ENCODE results near the gene JPH4.
"Not testable (repeated sequence)": the region's sequence is repeated elsewhere in the genome, so short reads cannot be mapped to it uniquely, and the experiment has no call there.

JPH4 gene

DNA sequence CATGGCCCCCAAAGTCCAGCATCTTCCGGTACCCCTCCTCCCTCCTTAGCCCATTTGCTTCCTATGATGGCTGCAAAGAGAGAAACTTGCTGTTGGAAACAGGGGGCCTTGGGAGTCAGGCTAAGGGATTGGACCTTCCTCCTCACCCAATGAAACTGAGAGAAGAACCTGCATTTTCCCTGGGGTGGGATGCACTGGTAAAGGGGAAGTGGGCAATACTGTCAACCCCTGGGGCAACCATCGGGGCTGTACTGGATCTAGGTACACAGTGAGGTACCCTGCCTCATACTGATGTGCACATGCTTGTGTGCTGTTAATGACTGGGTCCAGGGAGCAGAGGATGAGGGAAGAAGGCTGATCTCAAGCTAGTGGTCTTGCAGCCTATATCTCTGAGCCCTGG is 11.0 kb upstream of the JPH4 start:
- ChIA-PET POLR2A (no interaction called here), CTCF (interaction anchor here (0.7 to 4.3 kb wide), 52 partner anchors 8 to 719 kb away, joined by 3 to 95 read pairs (median 6); partner anchors contain the start of genes AP1G2, CIDEB, DHRS2 and DHRS4)
- TF ChIP-seq, protein P1, sequence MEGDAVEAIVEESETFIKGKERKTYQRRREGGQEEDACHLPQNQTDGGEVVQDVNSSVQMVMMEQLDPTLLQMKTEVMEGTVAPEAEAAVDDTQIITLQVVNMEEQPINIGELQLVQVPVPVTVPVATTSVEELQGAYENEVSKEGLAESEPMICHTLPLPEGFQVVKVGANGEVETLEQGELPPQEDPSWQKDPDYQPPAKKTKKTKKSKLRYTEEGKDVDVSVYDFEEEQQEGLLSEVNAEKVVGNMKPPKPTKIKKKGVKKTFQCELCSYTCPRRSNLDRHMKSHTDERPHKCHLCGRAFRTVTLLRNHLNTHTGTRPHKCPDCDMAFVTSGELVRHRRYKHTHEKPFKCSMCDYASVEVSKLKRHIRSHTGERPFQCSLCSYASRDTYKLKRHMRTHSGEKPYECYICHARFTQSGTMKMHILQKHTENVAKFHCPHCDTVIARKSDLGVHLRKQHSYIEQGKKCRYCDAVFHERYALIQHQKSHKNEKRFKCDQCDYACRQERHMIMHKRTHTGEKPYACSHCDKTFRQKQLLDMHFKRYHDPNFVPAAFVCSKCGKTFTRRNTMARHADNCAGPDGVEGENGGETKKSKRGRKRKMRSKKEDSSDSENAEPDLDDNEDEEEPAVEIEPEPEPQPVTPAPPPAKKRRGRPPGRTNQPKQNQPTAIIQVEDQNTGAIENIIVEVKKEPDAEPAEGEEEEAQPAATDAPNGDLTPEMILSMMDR (IDR thresholded peaks at IDR 0.05; ENCODE audit: control extremely low read depth, extremely low read depth, low read depth, missing control alignments): no peak
- no peak for DNase-seq (ENCODE audit: extremely low spot score)

DNA sequence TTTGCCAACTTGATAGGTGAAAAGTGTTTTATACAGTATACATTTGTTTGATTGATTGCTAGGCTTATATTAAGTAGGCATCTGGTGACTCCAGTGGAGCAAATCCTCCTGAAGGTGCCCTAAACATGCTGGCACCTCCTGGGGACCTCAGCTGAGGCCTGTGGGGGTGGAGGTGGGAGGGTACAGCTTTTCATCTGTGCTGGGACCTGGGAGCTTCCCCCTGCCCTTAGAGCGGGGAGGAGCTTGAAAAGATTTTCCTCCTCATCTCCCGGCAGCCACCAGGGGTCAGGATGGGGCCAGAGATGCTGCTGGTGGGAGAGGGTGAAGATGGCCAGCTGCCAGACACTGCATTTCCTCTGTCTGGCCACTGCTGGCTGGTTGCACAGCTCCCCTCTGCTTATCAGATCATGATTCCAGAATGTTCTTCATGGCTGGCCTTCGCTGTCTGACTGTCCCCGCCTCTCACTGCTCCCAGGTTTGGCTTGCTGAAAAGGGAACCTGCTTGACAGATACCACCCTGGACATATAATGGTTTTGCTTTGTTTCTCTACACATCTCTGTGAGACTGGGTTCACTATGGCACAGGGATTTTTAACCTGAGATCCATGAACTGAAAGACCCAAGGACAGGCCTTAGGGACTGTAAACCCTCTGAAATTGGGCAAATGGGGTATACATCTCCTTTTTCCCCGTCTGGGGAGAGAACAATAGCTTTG is 10.5 kb upstream of the JPH4 start:
- CTCF ChIA-PET: interaction anchor here (0.7 to 4.3 kb wide), 59 partner anchors 8 to 842 kb away, joined by 3 to 95 read pairs (median 5); partner anchors contain the start of genes AP1G2, CIDEB, DHRS2 and DHRS4
- DNase-seq (ENCODE audit: extremely low spot score): peak; percentile 89
- POLR2A ChIA-PET: interaction anchor here (1.4 kb wide), 1 partner anchor 17 kb away, joined by 3 read pairs; no protein-coding TSS in a partner anchor
- TF ChIP-seq, protein P1 (IDR thresholded peaks at IDR 0.05; ENCODE audit: control extremely low read depth, extremely low read depth, low read depth, missing control alignments): peak; percentile 86

DNA sequence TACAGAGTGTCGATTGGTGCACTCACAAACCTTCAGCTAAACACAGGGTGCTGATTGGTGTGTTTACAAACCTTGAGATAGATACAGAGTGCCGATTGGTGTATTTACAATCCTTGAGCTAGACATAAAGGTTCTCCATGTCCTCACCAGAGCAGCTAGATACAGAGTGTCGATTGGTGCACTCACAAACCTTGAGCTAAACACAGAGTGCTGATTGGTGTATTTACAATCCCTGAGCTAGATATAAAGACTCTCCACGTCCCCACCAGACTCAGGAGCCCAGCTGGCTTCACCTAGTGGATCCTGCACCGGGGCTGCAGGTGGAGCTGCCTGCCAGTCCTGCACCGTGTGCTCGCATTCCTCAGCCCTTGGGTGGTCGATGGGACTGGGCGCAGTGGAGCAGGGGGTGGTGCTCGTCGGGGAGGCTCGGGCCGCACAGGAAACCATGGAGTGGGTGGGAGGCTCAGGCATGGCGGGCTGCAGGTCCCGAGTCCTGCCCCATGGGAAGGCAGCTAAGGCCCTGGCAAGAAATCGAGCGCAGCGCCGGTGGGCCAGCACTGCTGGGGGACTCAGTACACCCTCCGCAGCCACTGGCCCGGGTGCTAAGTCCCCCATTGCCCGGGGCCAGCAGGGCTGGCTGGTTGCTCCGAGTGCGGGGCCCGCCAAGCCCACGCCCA is 6.1 kb upstream of the JPH4 start:
- CTCF ChIA-PET; DNase-seq (ENCODE audit: extremely low spot score); POLR2A ChIA-PET: not testable (repeated sequence)

DNA sequence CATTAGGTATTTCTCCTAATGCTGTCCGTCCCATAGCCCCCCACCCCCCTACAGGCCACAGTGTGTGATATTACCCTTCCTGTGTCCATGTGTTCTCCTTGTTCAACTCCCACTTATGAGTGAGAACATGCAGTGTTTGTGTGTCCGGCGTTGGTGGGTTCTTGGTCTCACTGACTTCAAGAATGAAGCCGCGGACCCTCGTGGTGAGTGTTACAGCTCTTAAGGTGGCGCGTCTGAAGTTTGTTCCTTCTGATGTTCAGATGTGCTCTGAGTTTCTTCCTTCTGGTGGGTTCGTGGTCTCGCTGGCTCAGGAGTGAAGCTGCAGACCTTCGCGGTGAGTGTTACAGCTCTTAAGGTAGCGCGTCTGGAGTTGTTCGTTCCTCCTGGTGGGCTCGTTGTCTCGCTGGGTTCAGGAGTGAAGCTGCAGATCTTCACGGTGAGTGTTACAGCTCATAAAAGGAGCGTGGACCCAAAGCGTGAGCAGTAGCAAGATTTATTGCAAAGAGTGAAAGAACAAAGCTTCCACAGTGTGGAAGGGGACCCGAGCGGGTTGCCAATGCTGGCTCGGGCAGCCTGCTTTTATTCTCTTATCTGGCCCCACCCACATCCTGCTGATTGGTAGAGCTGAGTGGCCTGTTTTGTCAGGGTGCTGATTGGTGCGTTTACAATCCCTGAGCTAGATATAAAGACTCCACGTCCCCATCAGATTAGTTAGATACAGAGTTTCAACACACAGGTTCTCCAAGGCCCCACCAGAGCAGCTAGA is 5.4 kb upstream of the JPH4 start:
- DNase-seq (ENCODE audit: extremely low spot score); POLR2A ChIA-PET: not testable (repeated sequence)
- CTCF ChIA-PET: interaction anchor here (1.0 to 1.7 kb wide), 3 partner anchors 24 to 371 kb away, joined by 3 to 4 read pairs (median 3); no protein-coding TSS in a partner anchor

DNA sequence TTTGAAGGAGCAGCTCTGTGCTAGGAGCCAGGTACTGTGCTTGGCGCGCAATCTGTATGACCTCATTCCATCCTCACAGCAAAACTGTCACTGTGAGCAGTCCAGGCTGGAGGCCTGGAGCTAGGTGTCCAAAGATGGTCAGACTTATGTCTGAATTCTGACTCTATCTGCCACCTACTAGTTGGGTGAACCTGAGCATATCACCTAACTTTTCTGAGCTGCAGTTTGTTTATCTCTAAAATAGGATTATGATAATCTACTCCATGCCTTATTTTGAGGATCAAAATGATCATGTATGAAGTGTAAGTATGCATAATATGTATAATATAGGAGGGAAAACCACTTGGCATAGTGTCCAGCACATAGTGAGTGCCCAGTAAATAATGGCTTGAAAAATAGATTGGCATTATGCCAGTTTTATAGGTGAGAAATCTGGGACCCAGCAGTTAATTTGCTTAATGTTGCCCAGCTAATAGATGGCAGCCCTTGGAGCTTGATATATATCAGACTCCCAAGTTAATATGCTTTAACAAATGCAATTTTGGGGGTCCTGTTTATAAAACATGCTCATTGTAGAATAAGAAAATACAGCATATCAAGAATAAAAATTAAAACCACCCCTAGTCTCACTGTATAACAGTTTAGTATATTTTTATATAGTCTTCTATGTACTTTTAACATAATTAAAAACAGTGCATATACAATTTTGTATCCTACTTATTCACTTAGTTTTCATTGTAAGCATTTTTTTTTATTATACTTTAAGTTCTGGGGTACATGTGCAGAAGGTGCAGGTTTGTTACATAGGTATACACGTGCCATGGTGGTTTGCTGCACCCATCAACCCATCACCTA is 4.5 kb upstream of the JPH4 start:
- ChIA-PET CTCF (interaction anchor here (0.6 to 2.6 kb wide), 9 partner anchors 15 to 507 kb away, joined by 3 to 15 read pairs (median 4); partner anchors contain the start of gene AP1G2), POLR2A (interaction anchor here (1.3 kb wide), 1 partner anchor 10 kb away, joined by 3 read pairs; no protein-coding TSS in a partner anchor)
- TF ChIP-seq, protein P1 (IDR thresholded peaks at IDR 0.05; ENCODE audit: control extremely low read depth, extremely low read depth, low read depth, missing control alignments): no peak
- DNase-seq (ENCODE audit: extremely low spot score): no peak

DNA sequence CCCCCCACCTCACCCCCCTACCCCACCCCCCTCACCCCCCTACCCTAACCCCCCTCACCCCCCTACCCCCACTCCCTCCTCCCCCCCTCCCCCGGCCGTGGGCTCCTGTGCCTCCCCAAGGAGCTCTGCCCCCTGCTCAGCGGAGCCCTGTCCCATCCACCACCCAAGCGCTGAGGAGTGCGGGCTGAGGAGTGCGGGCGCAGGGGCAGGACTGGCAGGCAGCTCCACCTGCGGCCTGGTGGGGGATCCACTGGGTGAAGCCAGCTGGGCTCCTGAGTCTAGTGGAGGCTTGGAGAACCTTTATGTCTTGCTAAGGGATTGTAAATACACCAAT is 2.3 kb upstream of the JPH4 start:
- DNase-seq (ENCODE audit: extremely low spot score): no peak
- ChIA-PET POLR2A (no interaction called here), CTCF (interaction anchor here (0.7 to 2.6 kb wide), 6 partner anchors 9 to 330 kb away, joined by 3 to 15 read pairs (median 4); no protein-coding TSS in a partner anchor)
- TF ChIP-seq, protein P1 (IDR thresholded peaks at IDR 0.05; ENCODE audit: control extremely low read depth, extremely low read depth, low read depth, missing control alignments): no peak

All from GM10248 (cell line).